Measurements from ENCODE around the gene LCN12. TPM values are rescaled to one million over a fixed set of nuclear protein-coding genes. Genes with fewer than 3 reads are reported as not detected.

The LCN12 gene
- total and polyA plus RNA-seq, 7 donors: 0.06 to 1.5 (median 0.27) TPM; not detected in 1

- no peak for ATAC-seq
- intact Hi-C loops (cut with DNase I): no loop called here
- 64 to 86% (median 86%) methylated on average over 3 to 5 of the region's 5 CpGs for WGBS, 3 donors
- TF ChIP-seq CTCF (IDR thresholded peaks at IDR 0.05): no peak
- H3K4me3 ChIP-seq: no peak overlapping the region
- H3K4me1 ChIP-seq: no peaks in the 10 kb centered on the region
- no peak overlapping the region for H3K27ac ChIP-seq
- H3K9me3 ChIP-seq: no peaks in the 10 kb centered on the region
- DNase-seq: no peak
- no peaks in the 10 kb centered on the region for H3K36me3 ChIP-seq (ENCODE audit: insufficient read depth in 1 of 2, low read depth in 1 of 2)
- H3K27me3 ChIP-seq (ENCODE audit: insufficient read depth in 3 of 3, low read length in 2 of 3): peaks cover 0 to 4% (median 0%) of the 10 kb centered on the region in 3 donors
Measured at GRCh38 chr9:136969774-136970173, 17.7 kb downstream of the LCN12 start.

DNA sequence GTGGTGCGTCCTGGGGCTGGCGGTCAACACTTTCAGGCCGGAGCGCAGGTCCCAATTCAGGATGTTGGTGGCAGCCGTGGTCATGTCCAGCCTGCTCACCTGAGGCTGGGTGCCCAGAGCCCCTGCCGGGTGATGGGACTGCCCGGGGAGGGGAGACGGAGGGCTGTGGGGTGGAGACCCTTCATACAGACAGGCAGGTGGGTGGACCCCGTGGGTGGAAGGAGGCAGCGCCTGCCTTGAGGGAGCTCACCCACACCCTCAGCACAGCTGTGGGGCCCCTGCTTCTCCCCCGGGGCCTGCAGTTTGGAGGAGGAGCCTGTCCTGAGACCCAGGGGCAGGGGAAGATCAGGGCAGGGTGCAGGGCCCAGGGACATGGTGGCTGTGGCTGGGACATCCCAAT is 18.3 kb downstream of the LCN12 start:
- H3K4me1 ChIP-seq: no peaks in the 10 kb centered on the region
- WGBS, 3 donors: 80 to 88% (median 85%) methylated on average over 10 to 11 of the region's 11 CpGs

GRCh38 chr9:136971746-136972145 is 19.7 kb downstream of the LCN12 start:
- TF ChIP-seq CTCF (IDR thresholded peaks at IDR 0.05): no peak
- no peak for ATAC-seq
- H3K27me3 ChIP-seq (ENCODE audit: insufficient read depth in 3 of 3, low read length in 2 of 3): no peaks in the 10 kb centered on the region
- intact Hi-C loops (cut with DNase I): no loop called here
- DNase-seq: no peak
- no peaks in the 10 kb centered on the region for H3K36me3 ChIP-seq (ENCODE audit: insufficient read depth in 1 of 2, low read depth in 1 of 2)
- WGBS, 3 donors: 82 to 83% (median 83%) methylated on average over 12 to 14 of the region's 14 CpGs
- H3K27ac ChIP-seq: no peak overlapping the region
- H3K4me3 ChIP-seq: no peak overlapping the region
- peaks cover 6% of the 10 kb centered on the region for H3K4me1 ChIP-seq
- no peaks in the 10 kb centered on the region for H3K9me3 ChIP-seq

More for the DNA sequence above, 18.3 kb downstream of the LCN12 start:
- no peak for TF ChIP-seq CTCF (IDR thresholded peaks at IDR 0.05)
- peaks cover 0 to 4% (median 0%) of the 10 kb centered on the region in 3 donors for H3K27me3 ChIP-seq (ENCODE audit: insufficient read depth in 3 of 3, low read length in 2 of 3)
- ATAC-seq: no peak
- H3K36me3 ChIP-seq (ENCODE audit: insufficient read depth in 1 of 2, low read depth in 1 of 2): no peaks in the 10 kb centered on the region
- intact Hi-C loops (cut with DNase I): no loop called here
- H3K4me3 ChIP-seq: no peak overlapping the region
- no peaks in the 10 kb centered on the region for H3K9me3 ChIP-seq
- DNase-seq: no peak
- H3K27ac ChIP-seq: no peak overlapping the region

- intact Hi-C loops (cut with DNase I): no loop called here
- no peak for DNase-seq
- Histone ChIP-seq H3K27me3 (ENCODE audit: insufficient read depth in 3 of 3, low read length in 2 of 3) (no peaks in the 10 kb centered on the region), H3K4me1 (peaks cover 6% of the 10 kb centered on the region), H3K9me3 (no peaks in the 10 kb centered on the region), H3K4me3 (no peak overlapping the region), H3K27ac (no peak overlapping the region), H3K36me3 (ENCODE audit: insufficient read depth in 1 of 2, low read depth in 1 of 2) (no peaks in the 10 kb centered on the region)
- no peak for ATAC-seq
- 68 to 72% (median 71%) methylated on average over 10 to 11 of the region's 11 CpGs for WGBS, 3 donors
- TF ChIP-seq CTCF (IDR thresholded peaks at IDR 0.05): no peak
Measured at GRCh38 chr9:136972335-136972734, 20.3 kb downstream of the LCN12 start.

GRCh38 chr9:136972743-136973142 is 20.7 kb downstream of the LCN12 start:
- H3K27ac ChIP-seq: no peak overlapping the region
- H3K4me1 ChIP-seq: peaks cover 9% of the 10 kb centered on the region
- 33 to 58% (median 45%) methylated on average over 12 to 13 of the region's 13 CpGs for WGBS, 3 donors
- ATAC-seq: no peak
- no peaks in the 10 kb centered on the region for H3K9me3 ChIP-seq
- no peak overlapping the region for H3K4me3 ChIP-seq
- H3K36me3 ChIP-seq (ENCODE audit: insufficient read depth in 1 of 2, low read depth in 1 of 2): no peaks in the 10 kb centered on the region
- intact Hi-C loops (cut with DNase I): no loop called here
- DNase-seq: no peak
- peaks cover 0 to 1% (median 0%) of the 10 kb centered on the region in 3 donors for H3K27me3 ChIP-seq (ENCODE audit: insufficient read depth in 3 of 3, low read length in 2 of 3)
- no peak for TF ChIP-seq CTCF (IDR thresholded peaks at IDR 0.05)
